CD4-positive, alpha-beta T cell treated with Interleukin-10 for 1 hour (primary cell): ENCODE results near the gene TCF7.

ENCODE experiments used
- DNase-seq: peaks from one replicate; pipeline ENCODE4 v3.0.0-alpha.2; 2020

TCF7 gene

GRCh38 chr5:134113902-134114875 lies at the start of gene TCF7:
TSS of gene TCF7 (plus strand) at chr5:134114681. CDS start at chr5:134114907, 226 bp downstream.
- DNase-seq, result peak; percentile 86

DNA sequence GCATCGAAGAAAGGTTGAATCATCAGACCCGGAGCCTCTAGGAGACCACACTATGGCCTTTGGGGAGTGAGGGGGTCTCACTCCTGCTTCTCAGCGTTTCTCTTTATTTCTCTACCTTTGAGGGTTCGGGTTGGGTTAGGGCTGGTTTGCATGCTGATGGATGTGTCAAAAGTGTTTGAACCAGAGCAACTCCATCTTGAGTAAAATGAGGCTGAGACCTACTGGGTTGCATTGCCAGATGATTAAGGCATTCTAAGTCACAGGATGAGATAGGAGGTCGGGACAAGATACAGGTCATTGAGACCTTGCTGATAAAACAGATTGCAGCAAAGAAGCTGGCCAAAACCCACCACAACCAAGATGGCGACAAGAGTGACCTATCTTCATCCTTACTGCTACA lies 44.9 kb upstream of the TCF7 start:
- DNase-seq, result no peak

DNA sequence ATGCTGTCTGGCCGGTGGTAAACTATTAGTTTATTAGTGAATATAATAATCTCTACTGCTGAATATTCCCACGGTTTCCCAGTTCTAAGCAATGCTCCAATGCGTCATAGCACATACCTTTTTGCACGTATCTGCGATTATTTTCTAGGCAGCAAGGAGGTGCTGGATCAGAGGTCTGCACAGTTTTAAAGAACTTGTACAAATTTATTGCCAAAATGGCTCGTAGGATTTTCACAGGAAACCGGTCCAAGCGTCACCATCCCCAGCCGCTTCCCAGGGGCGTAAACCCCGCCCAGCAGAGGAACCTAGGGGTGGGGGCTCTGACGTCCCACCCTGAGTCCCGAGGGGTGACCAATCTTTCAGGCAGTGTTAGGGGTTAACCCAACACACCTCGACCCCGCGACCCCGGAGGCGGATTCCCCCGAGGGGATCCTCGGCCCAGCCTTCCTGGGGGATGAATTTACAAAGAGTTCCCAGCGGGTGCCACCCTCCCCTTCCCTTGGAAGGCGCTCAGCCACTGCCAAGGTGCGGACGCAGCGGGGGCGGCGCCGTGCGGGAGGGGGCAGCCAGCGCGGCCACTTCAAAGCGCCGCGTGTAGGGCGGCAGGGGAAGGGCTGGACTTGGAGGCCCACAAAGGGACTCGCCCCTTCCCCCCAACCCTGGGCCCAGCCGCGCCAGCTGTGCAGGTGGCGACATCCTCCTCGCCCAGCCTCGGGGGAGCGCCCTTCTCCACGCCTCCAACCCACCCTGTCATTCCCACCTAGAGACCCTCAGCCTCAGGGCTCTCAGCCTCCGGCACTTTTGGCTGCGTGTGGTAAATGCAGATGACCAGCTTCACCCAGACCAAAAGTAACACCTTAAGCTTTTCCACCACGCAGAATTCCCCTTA lies 43.5 kb upstream of the TCF7 start:
- peak; percentile 38 for DNase-seq

GRCh38 chr5:134071614-134072207 lies 42.8 kb upstream of the TCF7 start:
- DNase-seq, result no peak

- no peak for DNase-seq
Observed at GRCh38 chr5:134072471-134073210, 41.8 kb upstream of the TCF7 start.

GRCh38 chr5:134073404-134073803 lies 41.1 kb upstream of the TCF7 start:
- DNase-seq, result no peak

- DNase-seq, result no peak
Observed at GRCh38 chr5:134075102-134075501, 39.4 kb upstream of the TCF7 start.

GRCh38 chr5:134077926-134078580 lies 36.4 kb upstream of the TCF7 start:
- DNase-seq, result no peak

- DNase-seq, result peak; percentile 61
Observed at GRCh38 chr5:134079748-134080581, 34.5 kb upstream of the TCF7 start.

DNA sequence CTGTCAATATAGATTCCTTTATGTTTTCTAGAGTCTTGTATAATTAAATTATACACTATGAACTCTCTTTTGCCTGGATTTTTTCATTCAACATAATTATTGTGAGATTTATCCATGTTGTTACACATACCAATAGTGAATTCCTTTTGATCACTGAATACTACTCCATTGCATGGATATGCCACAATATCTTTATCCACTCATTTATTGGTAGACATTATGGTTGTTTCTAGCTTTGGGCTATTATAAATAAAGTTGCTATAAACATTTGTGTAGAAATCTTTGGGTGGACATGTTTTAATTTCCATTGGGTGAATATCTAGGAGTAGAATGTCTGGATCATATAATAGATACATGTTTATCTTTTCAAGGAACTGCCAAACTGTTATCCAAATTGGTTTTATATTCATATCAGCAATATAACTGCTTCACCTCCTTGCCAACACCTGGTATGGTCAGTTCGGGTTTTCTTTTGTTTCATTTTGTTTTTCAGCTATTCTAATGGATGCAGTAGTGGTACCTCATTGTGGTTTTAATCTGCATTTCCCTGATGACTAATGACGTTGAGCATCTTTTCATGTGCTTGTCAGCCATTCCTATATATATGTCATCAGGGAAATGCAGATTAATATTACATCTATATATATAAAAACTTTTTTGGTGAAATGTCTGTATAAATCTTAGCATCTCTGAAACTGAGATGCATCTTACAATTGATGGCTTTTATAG lies 32.1 kb upstream of the TCF7 start:
- no peak for DNase-seq

DNA sequence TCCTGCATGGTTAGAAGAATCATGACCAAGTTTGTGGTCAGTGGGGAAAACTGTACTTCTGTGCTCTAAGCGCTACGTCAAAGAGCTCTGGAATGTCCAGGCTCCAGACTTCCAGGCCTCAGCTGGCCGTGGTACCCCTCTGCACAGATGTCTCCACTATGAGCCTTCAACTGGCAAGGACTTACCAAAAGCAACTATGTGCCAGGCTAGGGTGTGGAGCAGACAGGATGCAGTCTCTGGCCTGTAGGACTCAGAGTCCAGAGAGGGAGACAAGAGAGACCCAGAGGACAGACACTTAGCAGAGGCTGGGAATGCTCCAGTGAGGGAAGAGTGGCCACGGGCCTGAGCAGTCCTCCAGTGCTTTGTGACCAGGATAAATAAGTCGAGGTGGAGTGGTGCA lies 31.0 kb upstream of the TCF7 start:
- no peak for DNase-seq

DNA sequence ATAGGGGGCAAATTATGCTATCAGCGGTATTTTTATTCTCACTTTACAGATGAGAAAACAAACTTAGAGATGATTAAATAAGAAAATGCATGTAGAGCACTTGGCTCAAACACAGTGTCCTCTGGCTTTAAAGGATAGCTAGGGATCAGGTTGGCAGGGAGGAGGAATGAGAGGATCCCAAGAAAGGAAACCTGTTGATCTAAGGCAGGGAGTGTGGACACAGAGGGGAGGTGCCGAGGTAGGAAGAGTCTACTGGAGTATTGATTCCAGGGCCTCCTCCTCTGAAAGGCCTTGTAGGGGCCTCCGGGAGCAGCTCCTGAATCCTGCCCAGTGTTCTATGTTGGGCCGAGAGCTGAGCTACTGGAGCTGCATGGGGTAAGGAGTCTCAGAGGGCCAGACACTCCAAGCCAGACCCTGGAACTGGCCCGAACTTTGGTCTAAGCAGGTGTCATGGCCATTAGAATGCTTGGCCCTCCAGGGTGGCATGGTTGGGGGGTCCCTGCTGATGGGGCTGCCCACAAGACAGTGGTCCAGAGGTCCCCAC lies 30.4 kb upstream of the TCF7 start:
- DNase-seq, result no peak

GRCh38 chr5:134084570-134084969 lies 29.9 kb upstream of the TCF7 start:
- DNase-seq, result no peak

DNA sequence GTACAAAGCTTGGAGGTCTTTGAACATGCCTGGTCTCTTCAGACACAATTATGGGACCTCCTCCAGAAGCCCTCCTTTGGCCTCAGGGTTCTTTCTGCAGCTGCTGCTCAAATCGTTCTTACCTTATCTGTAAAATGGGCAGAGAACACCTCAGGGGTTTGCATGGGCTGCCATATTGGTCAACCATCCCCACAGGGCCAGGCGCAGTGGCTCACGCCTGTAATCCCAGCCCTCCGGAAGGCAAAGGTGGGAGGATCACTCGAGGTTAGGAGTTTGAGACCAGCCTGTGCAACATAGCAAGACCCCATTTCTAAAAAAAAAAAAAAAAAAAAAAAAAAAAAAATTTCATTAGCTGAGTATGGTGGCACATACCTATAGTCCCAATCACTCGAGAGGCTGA lies 29.1 kb upstream of the TCF7 start:
- DNase-seq, result no peak

DNA sequence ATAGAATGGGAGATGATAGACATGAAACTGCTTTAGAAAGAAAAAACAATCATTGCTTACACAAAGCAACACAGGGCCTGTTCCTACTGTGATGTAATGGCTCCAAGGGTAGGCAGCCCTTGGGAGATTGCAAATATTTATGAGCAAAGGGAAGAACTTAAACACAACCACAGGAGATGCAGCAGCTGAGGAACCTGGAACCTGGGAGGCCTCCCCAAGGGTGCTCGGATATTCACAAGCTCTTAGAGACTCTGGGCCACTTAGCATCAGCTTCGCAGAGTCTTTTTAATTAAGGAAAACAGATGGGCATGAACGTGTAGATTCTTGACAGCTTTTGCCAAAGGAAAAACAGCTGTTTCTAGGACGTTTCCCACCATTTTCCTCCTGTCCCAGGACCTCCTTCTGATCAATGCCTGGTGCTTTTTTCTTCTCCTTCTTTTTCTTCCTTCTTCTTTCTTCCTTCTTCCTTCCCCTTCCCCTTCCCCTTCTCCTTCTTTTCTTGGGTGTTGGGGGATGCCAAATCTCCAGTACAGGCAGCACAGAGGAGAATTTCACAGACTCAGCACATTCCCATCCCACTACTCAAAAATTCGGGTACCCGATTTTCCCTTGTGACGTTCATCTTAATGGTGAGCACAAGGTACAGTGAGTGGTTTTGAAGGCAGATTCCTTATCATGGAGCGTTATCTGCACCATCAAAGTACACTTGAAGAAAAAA lies 28.1 kb upstream of the TCF7 start:
- DNase-seq, result no peak

- peak; percentile 86 for DNase-seq
Observed at GRCh38 chr5:134086943-134087305, 27.6 kb upstream of the TCF7 start.

DNA sequence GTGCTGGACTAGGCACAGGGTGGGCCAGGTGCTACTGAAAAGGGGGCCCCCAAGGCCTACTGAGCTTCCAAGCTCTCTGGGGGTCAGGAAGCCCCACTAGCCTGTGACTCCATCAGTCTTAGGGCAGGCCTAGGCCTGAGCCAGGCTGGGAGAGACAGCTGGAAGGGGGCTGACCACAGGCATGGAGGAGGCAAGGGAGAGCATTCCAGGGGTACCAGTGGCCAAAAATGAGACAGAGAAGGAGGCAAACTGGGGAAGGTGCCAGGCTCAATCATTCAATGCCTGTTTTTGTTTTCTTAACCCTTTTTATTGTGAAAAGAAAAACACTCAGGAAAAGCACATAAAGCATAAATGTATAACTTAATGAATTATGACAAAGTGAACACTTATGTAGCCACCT lies 26.2 kb upstream of the TCF7 start:
- DNase-seq, result no peak

DNA sequence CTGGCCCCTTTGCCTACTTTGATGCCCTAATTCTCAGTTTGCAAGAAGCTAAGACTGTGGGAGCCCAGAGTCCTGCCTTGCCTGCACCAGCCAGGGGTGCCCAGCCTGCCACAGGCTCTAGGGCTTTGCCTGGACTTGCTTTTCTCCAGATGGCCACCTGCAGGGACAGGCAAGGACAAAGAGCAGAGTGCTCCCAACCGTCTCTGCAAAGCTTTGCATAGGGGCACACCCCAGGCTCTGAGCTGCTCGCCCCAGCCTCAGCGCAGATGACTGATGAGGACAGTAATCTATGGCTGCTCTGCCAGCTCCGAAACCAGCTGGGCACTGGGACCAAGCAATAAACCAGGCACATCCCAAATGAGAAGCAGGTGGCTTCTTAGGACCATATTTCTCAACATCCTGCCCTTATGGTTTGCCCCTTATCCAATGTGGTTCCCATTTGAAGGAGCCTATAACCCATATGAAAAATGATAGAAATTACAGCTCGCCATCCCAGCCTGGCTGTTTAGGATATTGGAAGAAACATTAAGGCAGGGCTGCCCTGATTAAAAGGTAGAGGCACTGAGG lies 25.4 kb upstream of the TCF7 start:
- DNase-seq, result no peak

DNA sequence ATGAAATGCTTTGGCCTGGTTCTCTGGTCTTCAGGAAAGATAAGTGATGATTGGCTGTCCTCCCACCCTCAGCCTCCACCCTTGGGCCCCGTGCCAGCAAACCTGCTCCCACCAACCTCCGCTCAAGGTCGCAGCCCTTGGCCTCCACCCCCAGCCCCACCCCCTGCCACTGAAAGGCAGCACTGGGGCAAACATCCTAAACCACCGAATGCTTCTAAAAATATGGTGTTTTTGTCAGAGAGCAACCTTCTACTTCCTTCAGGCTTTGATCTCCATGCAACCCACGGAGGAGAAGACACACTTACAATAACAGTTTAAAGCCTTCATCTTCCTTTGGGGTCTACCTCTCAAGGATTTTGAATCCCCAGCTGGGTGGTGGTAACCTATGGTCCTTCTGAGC lies 24.0 kb upstream of the TCF7 start:
- DNase-seq, result peak; percentile 68
